Vagina (tissue), 2 donors: ENCODE results near the gene GNA15.

Experiments used
- POLR2AphosphoS5 ChIP-seq, 2 donors: sonication (generic); formaldehyde crosslinking; IDR thresholded peaks; one replicate each; pipeline ENCODE4 v1.9.0; 2017; ENCODE audit warnings: antibody characterized with exemption in 2 of 2, mild to moderate bottlenecking in 2 of 2, low read depth in 1 of 2; ENCODE audit not compliant: insufficient read depth in 1 of 2
- TF ChIP-seq, protein P1 (sequence below), 3 experiments: fragments of 450-650 bp in 2 of 3; fragments of 200-600 bp in 1 of 3; sonication (generic) in 1 of 3; IDR thresholded peaks; one replicate each; pipeline ENCODE4 v1.5.1; 2017 to 2019; ENCODE audit warnings: antibody characterized with exemption in 3 of 3, mild to moderate bottlenecking in 2 of 3, moderate library complexity in 2 of 3

DNA sequence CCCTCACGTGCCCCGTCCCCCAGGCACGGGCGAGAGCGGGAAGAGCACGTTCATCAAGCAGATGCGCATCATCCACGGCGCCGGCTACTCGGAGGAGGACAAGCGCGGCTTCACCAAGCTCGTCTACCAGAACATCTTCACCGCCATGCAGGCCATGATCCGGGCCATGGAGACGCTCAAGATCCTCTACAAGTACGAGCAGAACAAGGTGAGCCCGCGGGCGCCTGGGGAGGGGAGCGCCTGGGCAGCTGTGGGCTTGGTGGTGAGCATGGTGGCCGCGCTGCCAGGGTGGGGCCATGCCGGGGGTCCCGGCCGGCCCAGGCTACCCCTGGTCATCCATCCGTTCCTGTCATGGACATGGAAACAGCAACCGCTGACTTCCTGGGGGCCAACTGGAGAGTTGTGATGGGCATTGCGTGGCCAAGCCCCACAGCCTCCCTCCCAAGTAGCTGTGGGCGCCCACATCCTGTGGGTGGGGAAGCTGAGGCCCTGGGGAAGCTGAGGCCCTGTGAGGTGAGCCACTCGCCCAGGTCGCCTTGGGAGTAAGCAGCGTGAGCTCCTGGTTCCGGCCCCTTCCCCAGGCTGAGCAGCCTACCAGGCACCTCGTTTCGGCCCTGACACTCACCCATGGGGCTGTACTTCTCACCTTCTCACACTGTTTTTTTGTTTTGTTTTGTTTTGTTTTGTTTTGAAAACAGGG lies 25.6 kb upstream of the GNA15 start:
- TF ChIP-seq, protein P1, sequence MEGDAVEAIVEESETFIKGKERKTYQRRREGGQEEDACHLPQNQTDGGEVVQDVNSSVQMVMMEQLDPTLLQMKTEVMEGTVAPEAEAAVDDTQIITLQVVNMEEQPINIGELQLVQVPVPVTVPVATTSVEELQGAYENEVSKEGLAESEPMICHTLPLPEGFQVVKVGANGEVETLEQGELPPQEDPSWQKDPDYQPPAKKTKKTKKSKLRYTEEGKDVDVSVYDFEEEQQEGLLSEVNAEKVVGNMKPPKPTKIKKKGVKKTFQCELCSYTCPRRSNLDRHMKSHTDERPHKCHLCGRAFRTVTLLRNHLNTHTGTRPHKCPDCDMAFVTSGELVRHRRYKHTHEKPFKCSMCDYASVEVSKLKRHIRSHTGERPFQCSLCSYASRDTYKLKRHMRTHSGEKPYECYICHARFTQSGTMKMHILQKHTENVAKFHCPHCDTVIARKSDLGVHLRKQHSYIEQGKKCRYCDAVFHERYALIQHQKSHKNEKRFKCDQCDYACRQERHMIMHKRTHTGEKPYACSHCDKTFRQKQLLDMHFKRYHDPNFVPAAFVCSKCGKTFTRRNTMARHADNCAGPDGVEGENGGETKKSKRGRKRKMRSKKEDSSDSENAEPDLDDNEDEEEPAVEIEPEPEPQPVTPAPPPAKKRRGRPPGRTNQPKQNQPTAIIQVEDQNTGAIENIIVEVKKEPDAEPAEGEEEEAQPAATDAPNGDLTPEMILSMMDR (IDR thresholded peaks at IDR 0.05): no peak
- TF ChIP-seq POLR2AphosphoS5 (IDR thresholded peaks at IDR 0.05; ENCODE audit: insufficient read depth in 1 of 2, low read depth in 1 of 2): no peak
